Natural killer cell treated with Interleukin-12 subunit alpha and Interleukin-12 subunit beta and Interleukin-15 and Interleukin-18, amount 100 ng/mL, for 72 hours (primary cell): ENCODE measurements around the gene LSAMP. TPM values are rescaled to one million over a fixed set of nuclear protein-coding genes. Genes with fewer than 3 reads are reported as not detected.

Experiments used
- ATAC-seq, 2 donors: fragments of 150-1000 bp; cut with Tn5 transposase in 1 of 2; sonication (Bioruptor Pico), chemical (Tn5 transposase) in 1 of 2; 2 replicates each; pipeline ENCODE4 v1.10.0; 2021
- DNase-seq: peaks from one replicate; pipeline ENCODE4 v3.0.0; 2022; ENCODE audit warnings: low spot score
- H3K27ac Mint-ChIP-seq, 2 donors: 1 replicate in 1 of 2; 2 replicates in 1 of 2; pipeline ENCODE4 v1.8.0; 2022; ENCODE audit warnings: mixed read lengths in 2 of 2, mild to moderate bottlenecking in 1 of 2, moderate library complexity in 1 of 2
- H3K27me3 Mint-ChIP-seq, 2 donors: 1 replicate in 1 of 2; 2 replicates in 1 of 2; pipeline ENCODE4 v1.8.0; 2022; ENCODE audit warnings: mixed read lengths in 2 of 2
- H3K36me3 Mint-ChIP-seq: one replicate; pipeline ENCODE4 v1.8.0; 2022; ENCODE audit warnings: mixed read lengths
- H3K4me1 Mint-ChIP-seq, 2 donors: 1 replicate in 1 of 2; 2 replicates in 1 of 2; pipeline ENCODE4 v1.8.0; 2022; ENCODE audit warnings: low read depth in 2 of 2, mixed read lengths in 2 of 2, mild to moderate bottlenecking in 1 of 2
- H3K4me3 Mint-ChIP-seq: one replicate; pipeline ENCODE4 v1.8.0; 2022; ENCODE audit warnings: mixed read lengths
- H3K9me3 Mint-ChIP-seq: 2 replicates; pipeline ENCODE4 v1.8.0; 2022; ENCODE audit warnings: mixed read lengths
- total RNA-seq, 2 donors: library from RNA; stranded (reverse); gene quantifications; one replicate each; pipeline ENCODE4 v1.2.3, GENCODE V29; 2022

Gene LSAMP
- total RNA-seq = not detected

DNA sequence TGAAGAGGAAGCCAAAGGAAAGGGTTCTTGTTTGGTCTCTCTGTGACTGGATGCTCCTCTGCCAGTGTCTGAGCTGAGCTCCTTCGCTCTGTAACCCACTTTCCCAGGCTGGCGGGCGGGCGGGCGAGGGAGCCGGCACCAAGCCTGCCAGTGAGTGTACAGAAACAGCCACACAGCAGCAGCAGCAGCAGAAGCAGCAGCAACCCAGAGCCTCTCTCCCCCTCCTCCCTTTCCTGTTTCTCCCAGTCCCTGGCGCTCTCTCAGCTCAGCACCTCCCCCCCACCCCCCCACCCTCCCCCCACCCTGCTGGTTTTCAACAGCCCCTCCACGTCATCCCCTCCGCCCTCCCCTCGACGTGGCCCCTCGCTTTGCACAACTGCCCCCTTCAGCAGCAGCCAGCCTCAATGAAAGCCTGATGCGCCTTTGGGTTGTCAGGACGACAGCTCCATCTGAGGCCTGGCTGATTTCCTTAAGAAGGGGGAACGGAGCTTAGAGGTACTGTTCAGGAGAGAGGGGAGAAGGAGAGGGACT is at the start of gene LSAMP:
Gene LSAMP, minus strand, starts transcription at position 177 of the 531 bp plus-strand sequence.
- Mint-ChIP-seq H3K4me1 (no peaks in the 10 kb centered on the region), H3K27me3 (no peaks in the 10 kb centered on the region)

DNA sequence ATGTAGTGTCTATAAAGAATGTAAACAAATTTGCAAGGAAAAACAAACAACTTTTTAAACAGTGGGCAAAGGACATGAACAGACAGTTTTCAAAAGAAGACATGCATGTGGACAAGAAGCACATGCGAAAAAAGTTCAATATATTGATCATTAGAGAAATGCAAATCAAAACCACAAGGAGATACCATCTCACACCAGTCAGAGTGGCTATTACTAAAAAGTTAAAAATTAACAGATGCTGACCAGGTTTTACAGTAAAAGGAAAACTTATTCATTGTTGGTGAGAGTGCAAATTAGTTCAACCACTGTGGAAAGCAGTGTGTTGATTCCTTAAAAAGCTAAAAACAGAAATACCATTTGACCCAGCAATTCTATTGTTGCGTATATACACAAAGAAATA is 47.1 kb upstream of the LSAMP start:
- no peaks in the 10 kb centered on the region for H3K4me1 Mint-ChIP-seq
- H3K27me3 Mint-ChIP-seq = no peaks in the 10 kb centered on the region
- peaks cover 28% of the 10 kb centered on the region for H3K9me3 Mint-ChIP-seq
- DNase-seq (no peak), ATAC-seq (no peak)
- no peak overlapping the region for H3K4me3 Mint-ChIP-seq
- H3K36me3 Mint-ChIP-seq = peaks cover 7% of the 10 kb centered on the region
- no peak overlapping the region for H3K27ac Mint-ChIP-seq

More for the DNA sequence above, at the start of gene LSAMP:
- Mint-ChIP-seq H3K4me3 (no peak within 1 kb of the TSS), H3K27ac (no peak within 1 kb of the TSS), H3K9me3 (peaks cover 12% of the 10 kb centered on the region), H3K36me3 (no peaks in the 10 kb centered on the region)
- DNase-seq = no peak
- ATAC-seq = no peak

DNA sequence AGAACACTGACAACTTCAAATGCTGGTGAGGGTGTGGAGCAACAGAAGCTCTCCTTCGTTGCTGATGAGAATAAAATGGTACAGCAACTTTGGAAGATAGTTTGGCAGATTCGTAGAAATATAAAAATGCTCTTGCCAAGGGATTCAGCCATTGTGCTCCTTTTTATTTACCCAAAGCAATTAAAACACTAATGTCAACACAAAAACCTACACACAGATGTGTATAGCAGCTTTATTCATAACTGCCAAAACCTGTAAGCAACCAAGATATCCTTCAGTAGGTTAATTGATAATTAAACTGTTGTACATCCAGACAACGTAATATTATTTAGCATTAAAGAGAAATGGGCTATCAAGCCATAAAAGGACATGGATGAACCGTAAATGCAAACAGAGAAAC is 37.8 kb upstream of the LSAMP start:
- no peak for ATAC-seq
- DNase-seq = no peak
- Mint-ChIP-seq H3K4me3 (no peak overlapping the region), H3K4me1 (no peaks in the 10 kb centered on the region), H3K27ac (no peak overlapping the region), H3K27me3 (no peaks in the 10 kb centered on the region), H3K9me3 (peaks cover 16% of the 10 kb centered on the region), H3K36me3 (peaks cover 3% of the 10 kb centered on the region)

DNA sequence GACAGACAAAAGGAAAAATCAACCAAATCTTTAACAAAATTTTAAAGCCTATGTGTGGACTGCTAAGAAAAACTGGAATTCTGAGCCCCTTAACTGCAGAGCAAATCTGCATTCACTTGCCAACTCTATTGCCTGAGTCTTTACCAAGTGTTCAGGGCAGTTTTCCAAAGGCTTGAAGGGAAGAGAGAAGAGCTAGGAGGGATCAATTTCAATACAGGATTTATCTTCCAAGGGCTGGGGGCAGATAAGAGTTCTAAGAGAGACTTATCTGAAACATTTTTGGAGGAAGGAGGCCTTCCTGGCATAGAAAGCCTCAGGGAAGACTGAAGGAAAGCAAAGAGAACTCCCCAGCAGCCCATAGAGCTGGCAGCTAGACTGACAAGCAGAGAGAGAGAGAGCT is 31.4 kb upstream of the LSAMP start:
- Mint-ChIP-seq H3K4me3 (no peak overlapping the region), H3K4me1 (no peaks in the 10 kb centered on the region), H3K27ac (no peak overlapping the region), H3K36me3 (peaks cover 6% of the 10 kb centered on the region), H3K9me3 (peaks cover 15% of the 10 kb centered on the region), H3K27me3 (no peaks in the 10 kb centered on the region)
- DNase-seq (no peak), ATAC-seq (no peak)

DNA sequence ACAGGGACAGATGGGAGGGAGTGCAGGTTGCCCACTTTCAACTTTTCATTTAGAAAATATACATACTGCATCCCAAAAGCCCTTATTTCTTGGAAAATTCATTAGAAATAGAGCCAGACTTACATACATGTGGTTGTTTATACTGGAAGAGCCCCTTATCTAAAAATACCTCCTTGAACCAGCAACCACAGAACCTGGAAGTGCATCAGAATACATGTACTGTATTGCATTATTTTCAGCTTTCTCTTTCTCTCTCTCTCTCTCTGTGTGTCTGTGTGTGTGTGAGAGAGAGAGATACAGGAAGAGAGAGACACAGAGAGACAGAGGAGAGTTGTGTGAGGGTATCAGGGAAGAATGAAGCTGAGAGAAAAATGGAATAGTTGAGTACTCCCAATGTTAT is 29.5 kb upstream of the LSAMP start:
- no peak overlapping the region for H3K4me3 Mint-ChIP-seq
- H3K27ac Mint-ChIP-seq = no peak overlapping the region
- no peaks in the 10 kb centered on the region for H3K27me3 Mint-ChIP-seq
- peaks cover 21% of the 10 kb centered on the region for H3K9me3 Mint-ChIP-seq
- ATAC-seq = no peak
- H3K36me3 Mint-ChIP-seq = peaks cover 6% of the 10 kb centered on the region
- DNase-seq = no peak
- no peaks in the 10 kb centered on the region for H3K4me1 Mint-ChIP-seq

DNA sequence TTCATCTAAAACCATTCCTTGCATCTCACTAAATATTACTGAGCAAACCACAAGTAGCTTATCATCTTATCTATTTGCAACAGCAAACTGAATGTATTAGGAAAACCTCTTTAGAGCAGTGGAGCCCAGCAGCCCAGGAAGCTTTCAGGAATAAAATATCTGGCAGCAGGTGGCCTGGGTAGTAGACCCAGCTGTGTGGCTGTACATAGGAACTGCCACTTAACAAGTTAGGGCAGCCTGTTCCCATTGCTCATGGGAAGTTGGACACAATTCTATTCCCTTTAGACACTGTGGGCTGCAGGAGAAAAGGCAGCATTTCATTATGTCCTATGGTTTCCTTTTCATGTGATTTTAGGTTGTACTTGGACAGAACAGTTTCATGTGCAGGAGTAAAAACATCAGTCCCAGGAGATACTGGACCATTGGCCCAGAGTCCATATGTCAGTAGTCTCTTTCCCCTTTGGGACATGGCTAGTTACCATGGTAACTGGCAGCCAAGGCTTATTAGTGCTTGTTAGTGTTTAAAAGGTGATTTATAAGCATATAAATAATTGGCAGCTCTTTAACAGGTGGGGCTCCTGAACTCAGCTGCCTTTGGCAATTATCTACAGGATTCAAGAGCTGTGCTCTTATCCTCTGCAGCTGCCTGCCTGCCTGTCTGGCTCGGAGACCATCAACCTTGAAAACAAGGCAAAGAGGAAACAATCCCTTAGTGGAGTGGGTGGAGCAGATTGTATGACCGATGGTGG is 28.9 kb upstream of the LSAMP start:
- H3K9me3 Mint-ChIP-seq = peaks cover 21% of the 10 kb centered on the region

DNA sequence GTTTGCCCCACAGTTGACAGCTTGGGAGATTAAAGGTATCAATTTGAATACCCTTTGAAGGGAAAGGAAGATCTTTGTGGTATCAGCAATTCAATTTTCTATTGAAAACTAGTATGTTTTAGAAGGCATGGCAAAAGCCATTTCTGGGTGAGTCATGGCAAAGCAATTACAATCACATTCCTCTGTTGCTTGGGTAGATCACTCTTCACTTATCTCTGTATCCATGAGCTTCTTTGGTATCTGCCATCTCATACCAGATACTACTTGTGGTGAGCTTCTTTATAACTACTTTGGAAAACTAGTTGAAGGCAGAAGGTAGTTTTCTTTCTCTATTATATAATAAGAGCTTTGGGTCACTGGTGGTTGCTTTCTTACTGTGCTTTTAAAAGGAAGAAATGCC is 28.3 kb upstream of the LSAMP start:
- H3K27ac Mint-ChIP-seq = no peak overlapping the region
- peaks cover 6% of the 10 kb centered on the region for H3K36me3 Mint-ChIP-seq
- no peaks in the 10 kb centered on the region for H3K27me3 Mint-ChIP-seq
- ATAC-seq (no peak), DNase-seq (no peak)
- no peak overlapping the region for H3K4me3 Mint-ChIP-seq
- peaks cover 21% of the 10 kb centered on the region for H3K9me3 Mint-ChIP-seq
- H3K4me1 Mint-ChIP-seq = no peaks in the 10 kb centered on the region

More for the DNA sequence above, 28.9 kb upstream of the LSAMP start:
- no peaks in the 10 kb centered on the region for H3K4me1 Mint-ChIP-seq
- DNase-seq (no peak), ATAC-seq (no peak)
- H3K27me3 Mint-ChIP-seq = no peaks in the 10 kb centered on the region
- H3K36me3 Mint-ChIP-seq = peaks cover 6% of the 10 kb centered on the region
- H3K4me3 Mint-ChIP-seq = no peak overlapping the region
- no peak overlapping the region for H3K27ac Mint-ChIP-seq

DNA sequence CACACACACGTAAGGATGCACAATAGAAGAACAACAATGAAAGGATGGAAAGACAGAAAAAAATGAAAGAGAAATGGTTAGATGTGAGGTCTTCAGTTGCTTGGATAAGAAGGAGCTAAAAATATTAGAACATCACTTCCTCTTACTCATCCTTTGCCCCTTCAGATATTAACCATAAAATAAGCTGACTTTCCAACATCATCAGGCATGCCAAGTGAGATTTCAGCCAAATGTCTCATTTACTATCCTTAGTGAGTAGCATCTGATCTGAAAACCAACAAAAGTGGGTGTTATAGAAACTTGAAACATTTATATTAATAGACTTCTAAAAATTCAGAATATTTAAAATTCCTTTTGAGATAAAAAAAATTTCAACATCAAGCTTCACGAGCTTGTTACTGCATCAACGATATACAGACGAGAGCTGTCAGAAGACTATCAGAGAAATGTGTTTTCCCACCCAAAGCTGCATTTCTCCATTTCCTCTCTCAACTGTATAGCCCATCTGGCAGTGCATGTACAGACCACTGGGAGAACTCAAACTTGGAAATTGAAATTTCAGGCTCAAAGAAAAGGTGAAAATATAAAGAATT is 25.4 kb upstream of the LSAMP start:
- Mint-ChIP-seq H3K9me3 (peaks cover 17% of the 10 kb centered on the region), H3K4me1 (no peaks in the 10 kb centered on the region), H3K27ac (no peak overlapping the region), H3K36me3 (no peaks in the 10 kb centered on the region), H3K27me3 (no peaks in the 10 kb centered on the region), H3K4me3 (no peak overlapping the region)
- no peak for ATAC-seq
- DNase-seq = no peak

DNA sequence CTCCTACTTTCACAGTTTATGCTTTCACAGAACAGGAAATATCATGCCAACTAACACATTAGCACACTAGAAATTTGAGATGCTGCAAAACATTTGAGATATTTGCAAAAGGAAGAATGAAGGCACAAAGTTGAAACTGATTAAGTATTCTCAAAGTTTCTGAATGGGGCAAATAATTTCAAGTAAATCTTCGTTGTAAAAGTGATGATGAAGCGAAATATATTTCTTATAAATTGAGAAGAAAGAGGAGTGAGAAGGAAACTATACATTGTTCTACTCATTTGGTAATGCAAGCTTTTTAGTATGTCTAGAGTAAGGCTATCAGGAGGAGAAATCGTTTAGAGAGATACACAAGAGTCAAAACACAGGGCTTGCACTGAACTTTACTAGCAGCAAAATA is 24.3 kb upstream of the LSAMP start:
- DNase-seq (no peak), ATAC-seq (no peak)
- no peak overlapping the region for H3K4me3 Mint-ChIP-seq
- H3K4me1 Mint-ChIP-seq = no peaks in the 10 kb centered on the region
- H3K27me3 Mint-ChIP-seq = no peaks in the 10 kb centered on the region
- H3K36me3 Mint-ChIP-seq = no peaks in the 10 kb centered on the region
- peaks cover 12% of the 10 kb centered on the region for H3K9me3 Mint-ChIP-seq
- no peak overlapping the region for H3K27ac Mint-ChIP-seq

DNA sequence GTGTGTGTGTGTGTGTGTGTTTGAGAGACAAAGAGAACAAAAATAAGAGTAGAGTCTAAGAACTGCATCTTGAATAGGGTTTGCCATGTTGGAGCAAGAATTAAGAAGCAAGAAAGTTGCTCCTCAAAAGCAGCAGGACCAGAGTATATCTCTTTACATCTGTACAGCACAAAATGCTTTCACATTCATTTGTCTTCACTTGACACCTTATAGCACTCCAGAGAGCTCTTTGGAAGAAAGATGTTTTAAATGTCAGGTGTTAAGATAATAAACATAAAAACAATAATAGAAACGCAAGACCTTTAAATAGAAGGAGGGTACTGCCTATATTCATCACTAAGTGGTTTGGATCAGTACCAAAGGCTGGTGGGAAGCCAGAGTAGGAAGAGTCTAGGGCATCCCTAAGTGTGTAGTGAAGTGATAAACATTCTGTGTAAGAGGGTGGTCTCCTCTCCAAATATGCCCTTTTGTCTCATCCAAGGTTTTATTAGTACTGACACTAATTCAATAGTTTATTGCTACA is 19.1 kb upstream of the LSAMP start:
- DNase-seq (no peak), ATAC-seq (no peak)
- H3K27me3 Mint-ChIP-seq = no peaks in the 10 kb centered on the region
- H3K4me1 Mint-ChIP-seq = no peaks in the 10 kb centered on the region
- H3K4me3 Mint-ChIP-seq = no peak overlapping the region
- H3K9me3 Mint-ChIP-seq = peaks cover 12% of the 10 kb centered on the region
- H3K27ac Mint-ChIP-seq = no peak overlapping the region
- H3K36me3 Mint-ChIP-seq = no peaks in the 10 kb centered on the region

DNA sequence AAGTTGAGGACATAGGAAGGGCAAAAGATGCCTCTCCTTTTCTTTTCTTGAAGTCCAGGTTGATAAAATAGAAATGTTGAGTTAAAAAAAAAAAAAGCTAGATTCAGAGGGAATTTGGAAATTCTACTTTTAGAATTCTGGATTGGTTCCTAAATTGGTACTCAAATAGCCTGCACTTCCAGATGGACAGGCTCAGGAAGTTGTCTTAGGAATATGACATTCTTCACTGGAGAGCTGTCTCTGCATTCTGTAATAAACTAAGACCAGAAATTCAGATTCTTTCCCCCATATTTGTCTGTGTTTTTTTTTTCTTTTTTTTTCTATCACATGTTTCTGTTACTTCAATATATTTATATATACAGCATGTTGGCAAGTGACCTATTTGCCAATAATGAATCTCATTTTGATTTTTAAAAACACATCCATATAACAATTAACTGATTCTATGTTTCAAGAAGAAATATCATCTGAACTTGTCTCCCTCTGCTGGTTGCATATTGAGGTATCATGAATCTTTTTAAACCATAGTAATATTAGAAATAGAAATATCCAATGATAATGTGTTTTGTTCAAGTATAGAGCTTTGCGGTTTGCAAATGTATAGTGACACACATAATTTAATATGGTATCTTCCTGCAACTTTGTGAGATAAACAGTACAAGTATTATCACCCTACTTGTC is 8.5 kb upstream of the LSAMP start:
- no peak overlapping the region for H3K4me3 Mint-ChIP-seq
- no peaks in the 10 kb centered on the region for H3K27me3 Mint-ChIP-seq

DNA sequence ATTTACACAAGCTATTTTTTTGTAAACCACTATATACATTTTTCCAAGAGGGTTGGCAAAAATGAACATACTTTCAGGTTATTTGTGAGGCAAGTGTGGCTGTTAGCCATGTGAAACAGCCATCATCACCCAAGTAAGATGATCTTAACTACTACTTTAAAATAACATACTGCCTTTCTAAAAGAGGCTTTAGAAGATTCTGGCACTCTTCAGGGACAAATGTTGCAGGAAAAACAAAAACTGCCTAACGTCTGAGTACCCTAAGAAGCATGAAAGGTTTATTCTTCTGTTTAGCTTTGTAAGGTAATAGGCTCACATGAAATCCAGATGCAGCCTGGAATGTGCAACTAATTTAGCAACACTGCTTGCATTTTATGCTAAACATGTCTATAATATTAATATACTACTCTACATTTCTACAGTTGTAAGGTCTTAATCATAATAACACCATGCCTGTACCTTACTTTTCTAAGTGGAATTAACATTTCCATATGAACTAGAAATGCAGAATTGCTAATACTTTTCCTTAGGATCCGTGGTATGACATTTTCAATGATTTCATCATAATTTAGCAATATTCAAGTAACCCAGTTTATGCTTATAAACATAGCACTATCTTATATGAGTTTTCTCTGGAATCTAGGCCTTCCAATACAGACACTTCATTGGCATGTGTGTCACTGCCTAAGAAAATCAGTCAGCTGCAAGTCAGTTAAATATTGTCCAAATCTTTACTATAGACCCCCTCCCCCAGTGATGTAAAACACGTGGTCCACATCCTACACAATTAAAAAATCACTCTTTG is 4.5 kb upstream of the LSAMP start:
- Mint-ChIP-seq H3K27me3 (no peaks in the 10 kb centered on the region), H3K9me3 (peaks cover 24% of the 10 kb centered on the region), H3K4me3 (no peak overlapping the region), H3K27ac (no peak overlapping the region), H3K4me1 (no peaks in the 10 kb centered on the region), H3K36me3 (peaks cover 15% of the 10 kb centered on the region)
- ATAC-seq (no peak), DNase-seq (no peak)

More for the DNA sequence above, 8.5 kb upstream of the LSAMP start:
- DNase-seq = no peak
- H3K36me3 Mint-ChIP-seq = peaks cover 15% of the 10 kb centered on the region
- H3K9me3 Mint-ChIP-seq = peaks cover 31% of the 10 kb centered on the region
- H3K4me1 Mint-ChIP-seq = no peaks in the 10 kb centered on the region
- no peak overlapping the region for H3K27ac Mint-ChIP-seq
- no peak for ATAC-seq

DNA sequence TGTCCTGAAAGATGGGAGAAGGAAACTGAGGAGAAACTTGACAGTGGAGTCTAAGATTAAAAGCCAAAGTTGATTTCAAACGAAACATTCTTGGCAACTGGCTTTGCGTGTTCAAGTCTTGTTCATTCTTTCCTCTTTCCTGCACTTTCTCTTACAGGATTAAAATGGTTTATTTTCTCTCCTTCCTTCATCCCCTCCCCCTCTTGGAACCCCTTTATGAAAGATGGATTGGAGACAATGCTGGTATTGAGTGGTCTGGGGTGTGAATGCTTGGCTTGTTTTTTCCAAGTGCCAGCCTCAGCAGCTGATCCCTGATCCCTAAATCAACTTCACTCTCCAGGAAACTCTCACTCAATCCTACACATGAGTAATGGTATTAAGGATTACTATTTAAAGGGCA is 703 bp upstream of the LSAMP start:
- H3K36me3 Mint-ChIP-seq = peaks cover 2% of the 10 kb centered on the region
- H3K4me1 Mint-ChIP-seq = no peaks in the 10 kb centered on the region
- no peaks in the 10 kb centered on the region for H3K27me3 Mint-ChIP-seq
- ATAC-seq = no peak
- H3K27ac Mint-ChIP-seq = no peak overlapping the region
- no peak overlapping the region for H3K4me3 Mint-ChIP-seq
- no peak for DNase-seq
- peaks cover 16% of the 10 kb centered on the region for H3K9me3 Mint-ChIP-seq
